Measurements from ENCODE around the gene SORBS1.

DNA sequence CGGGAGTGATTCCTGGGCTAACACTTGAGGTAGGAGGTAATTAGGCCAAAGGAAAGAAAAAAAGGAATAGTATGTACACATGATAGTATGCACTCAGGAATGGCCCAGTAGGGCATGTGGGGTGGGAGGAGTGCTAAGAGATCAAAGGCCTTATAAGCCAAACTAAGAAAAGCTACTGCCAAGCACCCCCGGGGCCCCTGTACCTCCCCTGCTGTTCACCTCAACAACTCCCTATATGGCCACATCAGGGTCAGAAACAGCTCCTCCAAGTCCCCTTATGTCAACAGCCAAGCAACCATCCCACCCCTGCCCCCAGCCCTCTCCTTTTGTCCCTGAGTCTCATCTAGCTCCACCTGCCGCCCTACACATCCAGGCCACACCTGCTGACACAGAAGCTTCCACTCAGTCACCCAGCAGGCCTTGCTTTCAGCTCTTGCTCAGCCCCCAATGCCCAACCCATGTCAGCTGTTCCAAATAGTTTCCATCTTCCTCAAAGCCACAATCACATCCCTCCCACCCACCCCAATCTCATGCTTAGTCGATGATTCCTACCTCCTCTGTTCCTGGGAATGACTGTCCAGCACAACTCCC is 80.2 kb downstream of the SORBS1 start:
- TF ChIP-seq, protein P1, sequence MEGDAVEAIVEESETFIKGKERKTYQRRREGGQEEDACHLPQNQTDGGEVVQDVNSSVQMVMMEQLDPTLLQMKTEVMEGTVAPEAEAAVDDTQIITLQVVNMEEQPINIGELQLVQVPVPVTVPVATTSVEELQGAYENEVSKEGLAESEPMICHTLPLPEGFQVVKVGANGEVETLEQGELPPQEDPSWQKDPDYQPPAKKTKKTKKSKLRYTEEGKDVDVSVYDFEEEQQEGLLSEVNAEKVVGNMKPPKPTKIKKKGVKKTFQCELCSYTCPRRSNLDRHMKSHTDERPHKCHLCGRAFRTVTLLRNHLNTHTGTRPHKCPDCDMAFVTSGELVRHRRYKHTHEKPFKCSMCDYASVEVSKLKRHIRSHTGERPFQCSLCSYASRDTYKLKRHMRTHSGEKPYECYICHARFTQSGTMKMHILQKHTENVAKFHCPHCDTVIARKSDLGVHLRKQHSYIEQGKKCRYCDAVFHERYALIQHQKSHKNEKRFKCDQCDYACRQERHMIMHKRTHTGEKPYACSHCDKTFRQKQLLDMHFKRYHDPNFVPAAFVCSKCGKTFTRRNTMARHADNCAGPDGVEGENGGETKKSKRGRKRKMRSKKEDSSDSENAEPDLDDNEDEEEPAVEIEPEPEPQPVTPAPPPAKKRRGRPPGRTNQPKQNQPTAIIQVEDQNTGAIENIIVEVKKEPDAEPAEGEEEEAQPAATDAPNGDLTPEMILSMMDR (IDR thresholded peaks at IDR 0.05): no peak
- no peak for TF ChIP-seq POLR2A (IDR thresholded peaks at IDR 0.05)
